ENCODE data around the gene ZYX.
A peak's percentile ranks its signal among the peaks of the same experiment; 100 is the strongest.
"Not testable (repeated sequence)": the region's sequence is repeated elsewhere in the genome, so short reads cannot be mapped to it uniquely, and the experiment has no call there.

ZYX gene

GRCh38 chr7:143399642-143400041, 18.5 kb downstream of the ZYX start:
- DNase-seq: no peak

- DNase-seq: no peak
These were observed 20.1 kb downstream of the ZYX start for GRCh38 chr7:143401265-143401664.

- DNase-seq: not testable (repeated sequence)
These were observed 21.1 kb downstream of the ZYX start for GRCh38 chr7:143402233-143402632.

GRCh38 chr7:143405173-143406001, 24.2 kb downstream of the ZYX start:
- DNase-seq: no peak

- no peak for DNase-seq
These were observed 24.8 kb downstream of the ZYX start for GRCh38 chr7:143406002-143406357.

GRCh38 chr7:143407287-143408251, 26.4 kb downstream of the ZYX start:
- peak; percentile 19 for DNase-seq

- no peak for DNase-seq
These were observed 27.1 kb downstream of the ZYX start for GRCh38 chr7:143408252-143408685.

- DNase-seq: no peak
These were observed 27.8 kb downstream of the ZYX start, which contains the start of gene EPHA1 for GRCh38 chr7:143408686-143409561. Gene EPHA1, minus strand, starts transcription at chr7:143408856. Its CDS starts 51 bp downstream, at chr7:143408805.

GRCh38 chr7:143410521-143411004, 29.4 kb downstream of the ZYX start:
- DNase-seq: peak; percentile 95

- DNase-seq: no peak
These were observed 31.0 kb downstream of the ZYX start for GRCh38 chr7:143411976-143412708.

GRCh38 chr7:143413123-143413522, 32.0 kb downstream of the ZYX start:
- DNase-seq: no peak

GRCh38 chr7:143415209-143415608, 34.1 kb downstream of the ZYX start:
- not testable (repeated sequence) for DNase-seq

- DNase-seq: no peak
These were observed 34.7 kb downstream of the ZYX start for GRCh38 chr7:143415742-143416397.

- DNase-seq: peak; percentile 70
These were observed 35.5 kb downstream of the ZYX start for GRCh38 chr7:143416565-143417149.

GRCh38 chr7:143417734-143418383, 36.7 kb downstream of the ZYX start:
- no peak for DNase-seq

GRCh38 chr7:143418681-143419458, 37.7 kb downstream of the ZYX start:
- no peak for DNase-seq

- no peak for DNase-seq
These were observed 38.7 kb downstream of the ZYX start for GRCh38 chr7:143419880-143420279.

- DNase-seq: not testable (repeated sequence)
These were observed 39.5 kb downstream of the ZYX start for GRCh38 chr7:143420624-143421023.

GRCh38 chr7:143422033-143422432, 40.9 kb downstream of the ZYX start:
- DNase-seq: no peak
